ENCODE measurements around the gene TMEM62.
"Not testable (repeated sequence)": the region's sequence is repeated elsewhere in the genome, so short reads cannot be mapped to it uniquely, and the experiment has no call there.

Gene TMEM62

GRCh38 chr15:43210807-43211206 is 77.4 kb downstream of the TMEM62 start:
- no peak for DNase-seq

GRCh38 chr15:43211224-43211735 is 77.9 kb downstream of the TMEM62 start:
- DNase-seq: no peak

GRCh38 chr15:43212299-43212698 is 78.9 kb downstream of the TMEM62 start:
- DNase-seq: no peak

GRCh38 chr15:43212951-43213350 is 79.6 kb downstream of the TMEM62 start:
- DNase-seq: no peak

GRCh38 chr15:43213466-43213865 is 80.1 kb downstream of the TMEM62 start:
- no peak for DNase-seq

- no peak for DNase-seq
Observed at GRCh38 chr15:43214169-43214568, 80.8 kb downstream of the TMEM62 start.

GRCh38 chr15:43214592-43215295 is 81.4 kb downstream of the TMEM62 start:
- DNase-seq: no peak

- no peak for DNase-seq
Observed at GRCh38 chr15:43215961-43216360, 82.6 kb downstream of the TMEM62 start.

GRCh38 chr15:43218908-43219706 is 85.7 kb downstream of the TMEM62 start:
- DNase-seq: no peak

GRCh38 chr15:43219929-43220928 is 86.8 kb downstream of the TMEM62 start:
- DNase-seq: no peak

- DNase-seq: no peak
Observed at GRCh38 chr15:43220991-43221403, 87.6 kb downstream of the TMEM62 start, which contains the start of gene EPB42. Gene EPB42, minus strand, starts transcription at chr15:43221018. Its CDS starts 193 bp downstream, at chr15:43220825.

GRCh38 chr15:43221422-43221821 is 88.0 kb downstream of the TMEM62 start:
- no peak for DNase-seq

GRCh38 chr15:43225201-43225949 is 92.0 kb downstream of the TMEM62 start:
- DNase-seq: peak; percentile 9

- not testable (repeated sequence) for DNase-seq
Observed at GRCh38 chr15:43225950-43226255, 92.5 kb downstream of the TMEM62 start.

GRCh38 chr15:43226436-43227305 is 93.3 kb downstream of the TMEM62 start:
- no peak for DNase-seq

GRCh38 chr15:43229977-43230376 is 96.6 kb downstream of the TMEM62 start:
- no peak for DNase-seq

- DNase-seq: no peak
Observed at GRCh38 chr15:43230640-43231115, 97.3 kb downstream of the TMEM62 start.

GRCh38 chr15:43232289-43232874 is 99.0 kb downstream of the TMEM62 start:
- DNase-seq: no peak
